Thyroid gland (tissue), 4 donors: ENCODE data around the gene FAM53B. TPM values are rescaled to one million over a fixed set of nuclear protein-coding genes. Genes with fewer than 3 reads are reported as not detected.

ENCODE experiments used
- DNase-seq, 2 donors: peaks; one replicate each; pipeline ENCODE4 v3.0.0-alpha.2; 2019
- H3K27ac ChIP-seq, 3 donors: fragments of 200-600 bp; sonication (generic); 1 replicate in 2 of 3; 2 replicates in 1 of 3; pipeline ENCODE4 v1.5.1; 2016 to 2019; ENCODE audit warnings: mild to moderate bottlenecking in 1 of 3, moderate library complexity in 1 of 3
- H3K27me3 ChIP-seq: fragments of 200-600 bp; sonication (generic); one replicate; pipeline ENCODE4 v1.5.1; 2019
- H3K36me3 ChIP-seq, 2 donors: fragments of 200-600 bp; sonication (generic); one replicate each; pipeline ENCODE4 v1.5.1; 2016 to 2019
- H3K4me1 ChIP-seq, 2 donors: fragments of 200-600 bp; sonication (generic); one replicate each; pipeline ENCODE4 v1.5.1; 2017 to 2019
- H3K4me3 ChIP-seq, 3 donors: fragments of 200-600 bp; sonication (generic); replicated peaks in 1 of 3; 1 replicate in 2 of 3; 2 replicates in 1 of 3; pipeline ENCODE4 v1.5.1; 2016; ENCODE audit warnings: mild to moderate bottlenecking in 1 of 3
- H3K9me3 ChIP-seq: fragments of 200-600 bp; sonication (generic); one replicate; pipeline ENCODE4 v1.5.1; 2017
- CTCF ChIP-seq, 6 experiments: fragments of 200-600 bp in 3 of 6; fragments of 450-650 bp in 3 of 6; sonication (generic) in 3 of 6; IDR thresholded peaks; one replicate each; pipeline ENCODE4 v1.5.1; 2016 to 2019; ENCODE audit warnings: antibody characterized with exemption in 6 of 6, mild to moderate bottlenecking in 2 of 6, inconsistent platforms in 1 of 6, moderate library complexity in 1 of 6
- POLR2A ChIP-seq, 2 donors: fragments of 450-650 bp; IDR thresholded peaks; one replicate each; pipeline ENCODE4 v1.6.1; 2017; ENCODE audit warnings: antibody characterized with exemption in 2 of 2, mild to moderate bottlenecking in 2 of 2, moderate library complexity in 1 of 2
- WGBS, 2 donors: methylation state at CpG; one replicate each; pipeline ENCODE4 v1.1.5; 2017; 5-methylcytosine and 5-hydroxymethylcytosine counted together
- intact Hi-C: fragments of 100-400 bp; cut with DNase I; formaldehyde crosslinking; loops from one replicate; pipeline ENCODE4 v1.15.1; 2023
- total RNA-seq, 4 donors: library from RNA; depleted of rRNA; stranded (reverse); fragments of >200 nt; gene quantifications; one replicate each; pipeline ENCODE4 v1.2.3, GENCODE V29; 2016

Gene FAM53B
- total RNA-seq, 4 donors from 2014 or later = 37.6 to 96.3 (median 80.4) TPM

DNA sequence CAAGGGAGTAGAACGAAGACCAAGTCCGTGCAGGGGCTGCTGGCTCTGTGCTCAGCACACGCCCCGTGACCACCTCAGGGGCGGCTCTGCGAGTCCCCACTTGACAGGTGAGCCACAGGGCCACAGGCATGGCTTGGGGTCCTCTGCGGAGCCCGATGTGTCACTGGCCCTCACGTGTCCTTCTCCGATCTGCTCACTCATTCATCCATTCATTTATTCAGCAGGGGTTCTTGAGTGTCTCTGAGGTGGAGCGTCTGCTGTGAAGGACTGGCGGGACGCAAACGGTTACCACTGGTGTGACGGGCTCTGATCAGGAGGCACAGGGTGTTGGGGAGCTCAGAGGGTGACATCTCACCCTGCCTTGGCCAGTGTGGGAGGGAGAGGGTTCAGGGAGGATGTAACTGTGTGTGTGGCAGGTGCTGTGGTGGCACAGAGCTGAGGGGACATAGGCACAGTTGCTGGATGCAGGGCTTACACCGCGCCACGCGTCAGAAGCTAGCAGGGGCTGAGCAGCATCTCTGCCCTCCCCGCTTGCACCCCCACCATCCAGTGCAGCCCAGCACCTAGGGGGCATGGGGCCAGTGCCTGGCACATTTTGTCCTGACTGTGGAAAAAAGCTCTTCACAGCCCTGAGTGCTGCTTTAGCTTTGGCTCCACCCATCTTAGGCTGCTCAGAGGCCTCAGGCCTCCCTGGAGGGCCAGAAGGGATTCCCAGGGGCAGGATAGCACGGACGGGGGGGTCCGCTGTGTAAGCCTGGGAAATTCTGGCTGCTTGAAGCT is 165.8 kb downstream of the FAM53B start:
- intact Hi-C loops = no loop called here
- no peaks in the 10 kb centered on the region for H3K27me3 ChIP-seq
- H3K4me1 ChIP-seq = peaks cover 0 to 9% of the 10 kb centered on the region in 2 donors
- peak; percentile 75 to 76 for DNase-seq
- no peaks in the 10 kb centered on the region for H3K9me3 ChIP-seq
- no peaks in the 10 kb centered on the region for H3K36me3 ChIP-seq
- no peak for TF ChIP-seq CTCF (IDR thresholded peaks at IDR 0.05)
- no peak for TF ChIP-seq POLR2A (IDR thresholded peaks at IDR 0.05)
- WGBS, 2 donors = 87 to 93% methylated on average over 19 to 22 of the region's 23 CpGs
- H3K4me3 ChIP-seq = no peak overlapping the region
- peak overlapping the region in 1 of 3 donors; percentile 43 for H3K27ac ChIP-seq

DNA sequence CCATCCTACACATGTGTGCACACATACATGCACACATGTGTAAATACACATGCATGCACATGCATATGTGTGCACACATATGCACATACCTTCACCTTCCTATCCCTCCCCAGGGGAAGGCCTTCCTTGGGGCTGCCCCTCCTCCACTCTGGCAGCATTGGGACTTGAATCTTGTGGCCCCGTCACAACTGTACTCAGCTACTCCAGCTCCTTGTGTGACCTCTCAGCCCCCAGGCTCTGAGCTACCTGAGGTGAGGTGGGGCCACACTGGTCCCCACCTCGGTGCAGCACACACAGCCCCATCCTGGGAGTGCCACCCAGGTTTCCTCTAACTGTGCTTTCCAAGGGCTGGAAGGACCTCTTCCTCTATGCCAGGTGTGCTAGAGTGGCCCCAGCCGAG is 166.5 kb downstream of the FAM53B start:
- WGBS, 2 donors = 80 to 94% methylated on average over 3 of the region's 3 CpGs
- H3K27me3 ChIP-seq = no peaks in the 10 kb centered on the region
- H3K9me3 ChIP-seq = no peaks in the 10 kb centered on the region
- TF ChIP-seq CTCF (IDR thresholded peaks at IDR 0.05) (no peak), POLR2A (IDR thresholded peaks at IDR 0.05) (no peak)
- H3K27ac ChIP-seq = no peak overlapping the region
- H3K4me3 ChIP-seq = no peak overlapping the region
- intact Hi-C loops = no loop called here
- H3K36me3 ChIP-seq = no peaks in the 10 kb centered on the region
- DNase-seq = no peak
- H3K4me1 ChIP-seq = peaks cover 0 to 9% of the 10 kb centered on the region in 2 donors

- H3K36me3 ChIP-seq = no peaks in the 10 kb centered on the region
- H3K9me3 ChIP-seq = no peaks in the 10 kb centered on the region
- no peak for TF ChIP-seq CTCF (IDR thresholded peaks at IDR 0.05)
- no peak for TF ChIP-seq POLR2A (IDR thresholded peaks at IDR 0.05)
- H3K27ac ChIP-seq = no peak overlapping the region
- 80% methylated on average over 10 to 20 of the region's 20 CpGs for WGBS, 2 donors
- H3K4me3 ChIP-seq = no peak overlapping the region
- intact Hi-C loops = no loop called here
- no peak for DNase-seq
- H3K27me3 ChIP-seq = no peaks in the 10 kb centered on the region
- peaks cover 0 to 9% of the 10 kb centered on the region in 2 donors for H3K4me1 ChIP-seq
Observed at GRCh38 chr10:124576526-124577420, 167.4 kb downstream of the FAM53B start.

DNA sequence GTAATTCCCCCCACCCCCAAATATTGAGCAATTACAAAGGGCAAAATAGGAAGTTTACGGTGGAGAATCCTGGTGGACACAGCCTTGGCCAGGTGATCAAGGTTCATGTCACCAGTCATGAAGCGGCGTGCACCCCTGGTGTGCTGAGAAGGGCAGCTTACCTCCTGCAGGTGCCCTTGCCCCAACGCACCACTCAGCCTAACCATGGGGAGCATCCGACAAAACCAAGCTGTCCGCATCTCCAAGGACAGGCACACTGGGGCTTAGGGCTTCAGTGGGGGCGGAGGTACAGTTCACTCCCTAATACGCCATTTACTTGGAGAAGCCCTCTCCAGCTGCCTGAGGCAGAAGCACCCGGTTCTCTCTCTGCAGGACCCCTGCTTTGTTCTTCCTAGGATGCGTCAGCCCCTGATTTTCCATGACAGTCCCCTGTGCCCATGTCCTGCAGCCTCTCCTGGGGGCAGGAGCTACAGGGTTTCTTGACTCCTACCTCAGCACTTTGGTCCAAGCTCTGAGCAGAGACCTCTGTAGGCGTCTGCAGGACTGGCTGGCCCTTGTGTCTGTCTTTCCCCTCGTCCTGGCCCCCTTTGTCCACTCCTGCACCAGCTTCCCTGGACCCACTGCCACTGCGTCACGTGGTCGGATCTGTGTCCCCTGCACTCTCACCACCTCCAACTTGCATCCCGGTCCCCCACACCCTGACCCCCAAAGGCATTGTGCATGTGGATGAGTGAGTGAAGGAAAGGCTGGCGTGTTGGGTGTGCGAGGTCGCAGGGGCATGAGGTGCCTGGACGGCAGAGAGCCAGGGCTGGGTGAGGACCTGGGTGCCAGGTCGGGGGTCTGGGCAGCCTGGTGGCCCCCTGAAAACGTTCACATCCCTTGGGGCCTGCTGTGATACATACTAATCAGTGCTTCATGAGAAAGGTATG is 168.8 kb downstream of the FAM53B start:
- no peak for DNase-seq
- no peak overlapping the region for H3K4me3 ChIP-seq
- H3K9me3 ChIP-seq = no peaks in the 10 kb centered on the region
- WGBS, 2 donors = 89% methylated on average over 22 of the region's 22 CpGs
- H3K4me1 ChIP-seq = peaks cover 0 to 9% of the 10 kb centered on the region in 2 donors
- intact Hi-C loops = no loop called here
- H3K27me3 ChIP-seq = no peaks in the 10 kb centered on the region
- H3K27ac ChIP-seq = no peak overlapping the region
- TF ChIP-seq POLR2A (IDR thresholded peaks at IDR 0.05) = no peak
- TF ChIP-seq CTCF (IDR thresholded peaks at IDR 0.05) = no peak
- no peaks in the 10 kb centered on the region for H3K36me3 ChIP-seq
